HEK293T (cell line): ENCODE data around the gene IFT27.

Experiments used
- ARNT ChIP-seq: fragments of 450-650 bp; IDR thresholded peaks from 2 replicates; pipeline ENCODE4 v1.6.1; 2017; ENCODE audit warnings: mild to moderate bottlenecking
- BHLHE40 ChIP-seq: fragments of 450-650 bp; IDR thresholded peaks from 2 replicates; pipeline ENCODE4 v1.6.1; 2016; ENCODE audit warnings: mild to moderate bottlenecking, moderate library complexity, borderline replicate concordance
- ELF4 ChIP-seq: fragments of 450-650 bp; IDR thresholded peaks from 2 replicates; pipeline ENCODE4 v1.6.1; 2017; ENCODE audit warnings: antibody characterized with exemption
- FOXA1 ChIP-seq: fragments of 450-650 bp; IDR thresholded peaks from 2 replicates; pipeline ENCODE4 v1.6.1; 2016; ENCODE audit warnings: mild to moderate bottlenecking
- FOXK2 ChIP-seq: fragments of 450-650 bp; IDR thresholded peaks from 2 replicates; pipeline ENCODE4 v1.6.1; 2016; ENCODE audit warnings: mild to moderate bottlenecking
- FOXM1 ChIP-seq: fragments of 450-650 bp; IDR thresholded peaks from 2 replicates; pipeline ENCODE4 v1.6.1; 2017; ENCODE audit warnings: mild to moderate bottlenecking, borderline replicate concordance
- HDGF ChIP-seq: fragments of 450-650 bp; IDR thresholded peaks from 2 replicates; pipeline ENCODE4 v1.6.1; 2017; ENCODE audit warnings: antibody characterized with exemption, borderline replicate concordance
- L3MBTL2 ChIP-seq: fragments of 450-650 bp; conservative IDR thresholded peaks from 2 replicates; pipeline ENCODE4 v1.6.1; 2016; ENCODE audit warnings: mild to moderate bottlenecking
- PKNOX1 ChIP-seq: fragments of 450-650 bp; IDR thresholded peaks from 2 replicates; pipeline ENCODE4 v1.6.1; 2016
- SP1 ChIP-seq: fragments of 450-650 bp; IDR thresholded peaks from 2 replicates; pipeline ENCODE4 v1.6.1; 2017
- SUZ12 ChIP-seq: fragments of 450-650 bp; IDR thresholded peaks from 2 replicates; pipeline ENCODE4 v1.6.1; 2016; ENCODE audit warnings: mild to moderate bottlenecking
- ZNF384 ChIP-seq: fragments of 450-650 bp; IDR thresholded peaks from 2 replicates; pipeline ENCODE4 v1.6.1; 2016

- TF ChIP-seq FOXK2: no peak
- no peak for TF ChIP-seq FOXM1
- TF ChIP-seq ELF4: no peak
- TF ChIP-seq PKNOX1: no peak
- no peak for TF ChIP-seq ARNT
- TF ChIP-seq HDGF: no peak
- no peak for TF ChIP-seq ZNF384
- TF ChIP-seq BHLHE40: no peak
- TF ChIP-seq SUZ12: no peak
- TF ChIP-seq L3MBTL2: no peak
- TF ChIP-seq SP1: no peak
- TF ChIP-seq FOXA1: no peak
Observed at GRCh38 chr22:36731916-36732315, 44.0 kb downstream of the IFT27 start.
